ENCODE results near the gene LRBA.
"Not testable (repeated sequence)": the region's sequence is repeated elsewhere in the genome, so short reads cannot be mapped to it uniquely, and the experiment has no call there.

Gene LRBA

DNA sequence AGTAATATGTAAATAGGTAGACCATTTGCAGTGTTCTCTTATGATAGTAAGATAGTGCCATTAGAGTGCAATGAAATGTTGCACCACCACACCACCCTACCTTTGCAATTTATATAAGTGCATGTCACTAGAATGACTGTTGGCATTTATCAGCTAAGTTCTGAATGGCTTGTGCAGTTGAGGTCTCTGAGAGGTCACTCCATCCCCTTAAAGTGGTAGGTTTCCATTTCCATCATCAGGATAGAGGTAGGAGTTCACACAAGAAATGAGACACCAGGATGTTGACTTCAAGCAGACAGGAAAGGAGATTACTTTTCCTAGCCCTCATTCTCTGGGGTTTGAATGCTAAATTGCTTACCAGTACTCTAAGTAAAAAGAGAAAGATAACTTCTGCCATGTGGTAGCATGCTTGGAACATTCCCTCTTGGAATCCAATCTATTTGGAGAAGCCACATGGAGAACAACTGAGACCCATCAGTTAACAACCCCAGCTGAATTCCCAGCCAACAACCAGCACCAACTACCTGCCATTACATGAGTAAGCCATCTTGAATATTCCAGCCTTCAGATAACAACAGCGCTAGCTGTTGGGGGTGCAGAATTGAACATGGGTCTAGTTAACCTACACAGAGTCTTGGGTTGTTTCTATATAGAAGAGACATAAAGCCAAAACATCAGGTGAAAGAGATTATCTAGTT lies 6.7 kb upstream of the LRBA start:
- no peak for DNase-seq (ENCODE audit: low spot score)

DNA sequence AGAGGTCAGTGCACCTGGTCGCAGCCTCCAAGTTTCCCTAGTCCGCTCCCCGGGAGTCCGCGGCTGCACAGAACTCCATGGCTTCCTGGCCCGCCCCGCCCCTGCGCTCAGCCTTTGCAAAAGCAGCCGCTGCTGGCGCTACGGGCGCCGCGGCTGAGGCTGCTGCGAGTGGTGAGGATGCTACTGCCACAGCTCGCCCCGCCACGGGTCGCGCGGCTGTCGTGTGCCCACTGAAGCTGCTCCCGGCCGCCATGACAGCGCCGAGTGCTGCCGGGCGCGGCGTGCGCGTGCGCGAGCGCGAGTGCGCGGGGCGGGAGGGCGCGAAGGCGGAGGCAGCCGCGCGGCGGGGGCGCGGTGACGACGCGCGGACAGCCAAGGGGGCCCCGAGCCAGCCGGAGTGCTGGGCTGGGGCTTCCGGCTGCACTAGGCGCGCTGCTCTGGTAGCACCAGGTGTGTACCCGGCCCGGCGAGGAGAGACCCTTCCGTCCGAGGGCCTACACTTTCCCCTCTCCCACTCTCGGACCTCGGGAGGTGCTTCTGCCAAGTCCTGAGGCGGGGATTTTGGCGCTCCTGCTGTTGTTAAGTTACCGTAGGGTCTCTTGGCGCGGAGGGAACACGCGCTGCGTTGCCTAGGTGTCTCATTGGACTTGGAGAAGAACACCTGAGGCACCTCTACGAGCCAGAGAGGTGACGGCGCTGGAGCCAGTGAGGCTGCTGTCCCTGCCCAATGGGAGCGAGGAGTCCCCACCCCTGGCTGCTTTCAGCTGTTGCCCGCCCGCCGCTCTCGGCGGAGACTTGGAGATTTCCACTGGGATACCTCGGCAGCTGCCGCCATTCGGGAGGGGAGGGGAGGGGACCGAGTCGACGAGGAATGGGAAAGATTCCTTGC lies 619 bp upstream of the LRBA start:
- DNase-seq (ENCODE audit: low spot score): peak; percentile 78

DNA sequence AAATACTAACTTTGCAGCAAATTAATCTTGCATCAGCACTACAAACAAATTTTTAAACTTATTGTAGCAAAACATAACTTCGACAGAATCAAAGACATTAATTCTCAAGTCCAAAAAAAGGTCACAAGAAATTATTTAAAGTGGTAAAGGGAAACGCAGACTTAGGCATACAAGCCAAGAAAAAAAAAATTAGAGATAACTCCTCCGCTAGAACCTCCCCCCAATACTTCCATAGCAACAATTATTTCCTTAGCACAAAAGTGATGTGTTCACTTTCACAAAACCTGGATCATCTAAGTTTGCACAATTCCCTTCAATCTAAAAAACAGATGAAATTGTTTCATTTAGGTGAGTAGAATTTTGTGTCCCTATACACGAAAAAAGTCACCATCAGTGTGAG lies 1.1 kb downstream of the LRBA start:
- DNase-seq (ENCODE audit: low spot score): no peak

DNA sequence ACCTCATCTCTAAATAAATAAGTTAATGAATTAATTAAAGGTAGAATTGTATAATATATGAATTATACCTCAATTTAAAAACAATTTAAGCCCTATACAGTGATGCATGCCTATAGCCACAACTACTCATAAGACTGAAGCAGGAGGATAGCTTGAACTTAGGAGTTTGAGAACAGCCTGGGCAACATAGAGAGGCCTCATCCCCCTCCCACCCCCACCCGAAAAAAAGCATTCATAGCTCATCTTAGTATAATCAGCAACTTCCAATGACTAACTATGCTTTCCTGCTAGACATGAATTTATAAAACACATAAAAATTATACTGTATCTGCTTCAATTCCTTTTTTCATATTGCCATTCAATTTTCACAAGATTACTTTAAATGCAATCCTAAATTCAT lies 1.6 kb downstream of the LRBA start:
- no peak for DNase-seq (ENCODE audit: low spot score)

- DNase-seq (ENCODE audit: low spot score): peak; percentile 25
Measured at GRCh38 chr4:151012820-151013219, 2.3 kb downstream of the LRBA start.

- no peak for DNase-seq (ENCODE audit: low spot score)
Measured at GRCh38 chr4:151012376-151012775, 2.7 kb downstream of the LRBA start.

- DNase-seq (ENCODE audit: low spot score): no peak
Measured at GRCh38 chr4:151004222-151004621, 10.9 kb downstream of the LRBA start.

GRCh38 chr4:151000747-151001429 lies 14.2 kb downstream of the LRBA start:
- no peak for DNase-seq (ENCODE audit: low spot score)

DNA sequence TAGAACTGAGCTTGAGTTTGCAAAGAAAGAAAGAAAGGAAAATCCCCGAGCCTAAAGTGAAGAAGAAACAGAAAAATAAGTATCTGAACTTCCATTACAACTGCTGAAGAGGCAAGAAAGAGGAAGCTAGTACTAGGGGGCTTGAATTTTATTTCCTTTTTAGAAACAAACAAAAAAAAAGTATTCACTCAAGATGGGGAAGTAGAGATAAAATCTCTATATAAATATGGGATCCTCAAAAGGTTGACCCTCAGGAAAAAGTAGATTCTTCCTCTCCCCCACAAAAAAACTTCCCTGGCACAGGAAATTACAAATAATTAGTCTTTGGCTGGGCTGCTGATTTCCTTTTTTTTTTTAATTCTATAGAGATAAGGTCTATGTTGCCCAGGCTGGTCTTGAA lies 16.0 kb downstream of the LRBA start:
- no peak for DNase-seq (ENCODE audit: low spot score)

DNA sequence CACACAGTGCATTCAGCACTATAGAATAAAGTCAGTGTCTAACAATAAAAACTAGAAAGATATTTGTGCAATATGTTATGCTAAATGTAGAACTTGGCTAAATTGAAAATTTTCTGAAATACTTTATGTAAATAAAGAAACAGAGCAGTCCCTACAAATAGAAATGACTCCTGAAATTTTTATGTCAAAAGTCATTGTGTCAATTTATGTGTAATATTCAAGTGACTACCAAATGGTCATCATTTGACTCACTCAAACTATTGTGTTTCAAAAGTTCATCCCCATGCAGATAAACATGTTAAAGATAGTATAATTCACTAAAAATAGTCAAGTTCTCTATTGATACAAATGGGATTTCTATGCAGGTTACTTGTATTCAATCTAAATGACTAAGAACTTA lies 17.9 kb downstream of the LRBA start:
- DNase-seq (ENCODE audit: low spot score): no peak

- DNase-seq (ENCODE audit: low spot score): no peak
Measured at GRCh38 chr4:150994721-150995120, 20.4 kb downstream of the LRBA start.

DNA sequence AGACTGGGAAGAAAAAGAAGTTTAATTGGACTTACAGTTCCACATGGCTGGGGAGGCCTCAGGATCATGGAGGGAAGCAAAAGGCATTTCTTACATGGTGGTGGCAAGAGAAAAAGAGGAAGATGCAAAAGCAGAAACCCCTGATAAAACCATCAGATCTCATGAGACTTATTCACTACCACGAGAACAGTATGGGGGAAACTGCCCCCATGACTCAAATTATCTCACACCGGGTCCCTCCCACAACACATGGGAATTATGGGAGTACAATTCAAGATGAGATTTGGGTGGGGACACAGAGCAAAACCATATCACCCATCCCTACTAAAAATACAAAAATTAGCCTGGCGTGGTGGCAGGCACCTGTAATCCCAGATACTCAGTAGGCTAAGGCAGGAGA lies 21.5 kb downstream of the LRBA start:
- not testable (repeated sequence) for DNase-seq (ENCODE audit: low spot score)

DNA sequence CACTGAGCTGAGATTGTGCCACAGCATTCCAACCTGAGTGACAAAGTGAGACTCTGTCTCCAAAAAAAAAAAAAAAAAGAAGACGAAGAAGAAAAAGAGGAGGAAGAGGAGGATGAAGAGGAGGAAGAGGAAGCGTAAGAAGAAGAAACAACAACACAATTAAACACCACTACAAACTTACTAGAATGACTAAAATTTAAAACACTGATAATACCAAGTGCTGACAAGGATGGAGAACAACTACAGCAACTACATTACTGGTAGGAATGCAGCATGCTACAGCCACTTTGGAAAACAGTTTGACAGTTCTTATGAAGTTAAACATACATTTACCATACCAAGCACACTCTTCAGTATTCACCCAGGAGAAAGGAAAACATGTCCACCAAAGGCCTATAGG lies 24.1 kb downstream of the LRBA start:
- DNase-seq (ENCODE audit: low spot score): no peak

GRCh38 chr4:150990250-150990649 lies 24.8 kb downstream of the LRBA start:
- DNase-seq (ENCODE audit: low spot score): no peak

DNA sequence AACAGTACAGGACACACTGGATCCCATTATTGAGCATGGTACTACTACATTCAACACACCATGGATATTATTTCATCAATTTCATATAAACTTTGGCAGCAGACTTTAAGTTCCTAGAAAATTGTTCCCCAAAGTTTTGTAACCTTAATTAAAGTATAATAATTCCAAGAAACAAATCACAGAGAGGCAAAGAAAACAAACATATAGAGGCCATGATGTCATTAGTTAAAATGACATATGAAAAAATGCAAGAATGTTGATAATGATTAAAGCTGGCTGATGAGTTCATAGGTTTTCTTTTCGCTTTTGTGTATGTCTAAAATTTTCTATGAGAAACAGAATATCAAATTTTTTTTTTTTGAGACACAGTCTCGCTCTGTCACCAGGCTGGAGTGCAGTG lies 26.8 kb downstream of the LRBA start:
- no peak for DNase-seq (ENCODE audit: low spot score)

GRCh38 chr4:150987204-150987603 lies 27.9 kb downstream of the LRBA start:
- no peak for DNase-seq (ENCODE audit: low spot score)

DNA sequence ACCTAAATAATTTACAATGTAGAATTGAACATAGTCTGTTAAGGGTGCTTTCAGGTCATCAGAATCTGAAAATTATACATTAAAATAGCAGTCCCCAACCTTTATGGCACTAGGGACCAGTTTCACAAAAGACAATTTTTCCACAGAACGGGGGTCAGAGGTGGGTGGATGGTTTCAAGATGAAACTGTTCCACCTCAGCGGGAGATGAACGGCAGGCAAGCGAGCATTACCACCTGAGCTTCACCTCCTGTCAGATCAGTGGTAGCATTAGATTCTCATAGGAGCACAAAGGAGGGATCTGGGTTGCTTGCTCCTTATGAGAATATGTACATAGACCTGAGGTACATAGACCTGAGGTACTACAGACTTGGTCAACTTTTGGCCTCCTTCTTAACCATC lies 29.0 kb downstream of the LRBA start:
- DNase-seq (ENCODE audit: low spot score): no peak

DNA sequence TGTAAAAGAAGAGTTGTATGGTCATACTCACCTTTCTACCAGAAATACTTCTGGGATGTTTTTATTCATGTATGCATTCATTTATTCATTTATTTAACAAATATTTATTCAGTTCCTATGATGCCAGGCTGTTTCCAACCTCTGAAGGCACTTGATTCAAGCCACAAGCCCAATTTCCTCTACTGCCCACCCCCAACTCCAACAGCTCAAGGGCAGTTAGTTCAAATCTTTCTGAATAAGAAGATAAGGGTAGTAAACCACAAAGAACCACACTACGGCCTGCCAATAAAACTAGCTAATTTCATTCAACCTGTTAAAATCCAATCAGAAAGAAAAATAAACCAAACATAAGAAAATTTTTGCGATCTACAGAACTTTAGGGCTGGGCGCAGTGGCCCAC lies 31.2 kb downstream of the LRBA start:
- DNase-seq (ENCODE audit: low spot score): no peak

DNA sequence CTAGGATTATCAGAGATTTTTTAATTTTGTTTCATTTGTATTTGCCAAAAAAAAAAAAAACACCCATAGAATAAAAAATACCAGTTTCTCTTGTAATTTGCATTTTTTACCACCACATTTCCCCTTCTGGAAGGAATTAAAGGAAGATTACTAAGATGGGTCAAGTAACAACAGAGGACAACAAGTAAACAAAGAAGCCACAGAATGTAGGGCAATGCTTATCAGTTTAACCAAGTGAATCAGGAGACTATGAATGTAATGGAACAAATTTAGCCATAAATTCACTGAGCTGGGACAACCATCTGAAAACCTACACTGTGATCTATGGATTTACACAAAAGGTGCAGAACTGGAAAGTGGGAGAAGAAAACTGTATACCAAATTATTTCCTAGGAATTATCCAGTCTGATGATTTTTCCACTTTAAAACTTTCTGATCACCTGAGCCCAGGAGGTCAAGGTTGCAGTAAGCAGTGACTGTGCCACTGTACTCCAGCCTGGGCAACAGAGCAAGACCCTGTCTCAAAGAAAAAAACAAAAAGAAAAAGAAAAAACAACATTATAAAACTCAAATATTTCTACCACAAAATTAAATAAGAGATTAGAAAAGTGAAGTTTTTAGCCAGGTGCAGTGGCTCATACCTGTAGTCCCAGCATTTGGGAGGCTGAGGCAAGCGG lies 32.4 kb downstream of the LRBA start:
- no peak for DNase-seq (ENCODE audit: low spot score)

- no peak for DNase-seq (ENCODE audit: low spot score)
Measured at GRCh38 chr4:150978738-150979575, 36.1 kb downstream of the LRBA start.

GRCh38 chr4:150976478-150977118 lies 38.5 kb downstream of the LRBA start:
- DNase-seq (ENCODE audit: low spot score): no peak

All from CD4-positive, alpha-beta T cell treated with Interleukin-2 at 100 ng/mL for 4 hours (primary cell).